GM18519 (cell line): ENCODE data around the gene SLC25A38.

Experiments
- ATAC-seq: cut with Tn5 transposase; IDR thresholded peaks from one replicate; pipeline ENCODE4 v1.9.1; 2021; ENCODE audit warnings: mild to moderate bottlenecking, moderate library complexity; ENCODE audit not compliant: unreplicated experiment, low FRiP score

The SLC25A38 gene

GRCh38 chr3:39372833-39373232 is 10.3 kb upstream of the SLC25A38 start:
- no peak for ATAC-seq

GRCh38 chr3:39376959-39377634 is 6.1 kb upstream of the SLC25A38 start:
- no peak for ATAC-seq

GRCh38 chr3:39378088-39378487 is 5.1 kb upstream of the SLC25A38 start:
- ATAC-seq = peak; percentile 56

- ATAC-seq = no peak
These were observed 4.0 kb upstream of the SLC25A38 start for GRCh38 chr3:39378957-39379777.

- ATAC-seq = no peak
These were observed 3.4 kb upstream of the SLC25A38 start for GRCh38 chr3:39379778-39380155.

GRCh38 chr3:39381432-39381831 is 1.7 kb upstream of the SLC25A38 start:
- no peak for ATAC-seq

- peak; percentile 61 for ATAC-seq
These were observed 903 bp downstream of the SLC25A38 start for GRCh38 chr3:39383881-39384664.

- no peak for ATAC-seq
These were observed 1.5 kb downstream of the SLC25A38 start for GRCh38 chr3:39384665-39385000.

GRCh38 chr3:39385456-39386090 is 2.4 kb downstream of the SLC25A38 start:
- ATAC-seq = no peak

- no peak for ATAC-seq
These were observed 3.1 kb downstream of the SLC25A38 start for GRCh38 chr3:39386318-39386717.

GRCh38 chr3:39387411-39387975 is 4.3 kb downstream of the SLC25A38 start:
- no peak for ATAC-seq

- no peak for ATAC-seq
These were observed 5.0 kb downstream of the SLC25A38 start for GRCh38 chr3:39388153-39388552.

GRCh38 chr3:39388741-39389248 is 5.6 kb downstream of the SLC25A38 start:
- ATAC-seq = peak; percentile 80

- ATAC-seq = no peak
These were observed 7.0 kb downstream of the SLC25A38 start for GRCh38 chr3:39390181-39390580.

- ATAC-seq = no peak
These were observed 13.5 kb downstream of the SLC25A38 start for GRCh38 chr3:39396690-39397089.

- ATAC-seq = no peak
These were observed 15.5 kb downstream of the SLC25A38 start for GRCh38 chr3:39398700-39399099.

- no peak for ATAC-seq
These were observed 18.8 kb downstream of the SLC25A38 start for GRCh38 chr3:39401983-39402382.

- no peak for ATAC-seq
These were observed 21.9 kb downstream of the SLC25A38 start for GRCh38 chr3:39404943-39405686.

- ATAC-seq = no peak
These were observed 22.7 kb downstream of the SLC25A38 start for GRCh38 chr3:39405687-39406367.
